Lung (tissue), 12 donors: Measurements from ENCODE around the gene ANXA7. TPM values are rescaled to one million over a fixed set of nuclear protein-coding genes. Genes with fewer than 3 reads are reported as not detected.

Experiments
- ATAC-seq: fragments of 200-7000 bp; cut with Tn5 transposase; one replicate; pipeline ENCODE4 v1.9.1; 2020; ENCODE audit warnings: moderate number of reproducible peaks; ENCODE audit not compliant: insufficient read depth, low FRiP score
- DNase-seq, 3 donors: peaks; one replicate each; pipeline ENCODE4 v3.0.0-alpha.2; 2013 to 2017
- H3K27ac ChIP-seq, 2 donors: one replicate each; pipeline ENCODE4 v1.5.1; 2013; ENCODE audit warnings: mild to moderate bottlenecking in 2 of 2, moderate library complexity in 2 of 2, control low read depth in 1 of 2, inconsistent platforms in 1 of 2, low read depth in 1 of 2, low read length in 1 of 2
- H3K27me3 ChIP-seq, 3 donors: one replicate each; pipeline ENCODE4 v1.5.1; 2013; ENCODE audit warnings: low read length in 2 of 3; ENCODE audit not compliant: control insufficient read depth in 3 of 3, insufficient read depth in 3 of 3
- H3K36me3 ChIP-seq, 4 donors: one replicate each; pipeline ENCODE4 v1.5.1; 2013; ENCODE audit warnings: low read length in 4 of 4, mild to moderate bottlenecking in 1 of 4, moderate library complexity in 1 of 4; ENCODE audit not compliant: control insufficient read depth in 4 of 4, insufficient read depth in 4 of 4
- H3K4me1 ChIP-seq, 5 donors: one replicate each; pipeline ENCODE4 v1.5.1; 2013; ENCODE audit warnings: low read length in 5 of 5, mild to moderate bottlenecking in 2 of 5, moderate library complexity in 1 of 5; ENCODE audit not compliant: control insufficient read depth in 5 of 5, insufficient read depth in 5 of 5
- H3K4me3 ChIP-seq: one replicate; pipeline ENCODE4 v1.5.1; 2013; ENCODE audit warnings: mild to moderate bottlenecking, control low read depth, moderate library complexity
- H3K9ac ChIP-seq, 2 donors: one replicate each; pipeline ENCODE4 v1.5.1; 2013; ENCODE audit warnings: low read length in 2 of 2, control low read depth in 1 of 2; ENCODE audit not compliant: insufficient read depth in 1 of 2
- H3K9me3 ChIP-seq, 4 donors: one replicate each; pipeline ENCODE4 v1.5.1; 2013; ENCODE audit warnings: low read length in 3 of 4, mild to moderate bottlenecking in 1 of 4, moderate library complexity in 1 of 4; ENCODE audit not compliant: control insufficient read depth in 4 of 4, insufficient read depth in 3 of 4
- WGBS, 2 donors: extraction: QIAGEN DNeasy Blood & Tissue Kit; methylation state at CpG; one replicate each; pipeline ENCODE4 v1.1.7; 2013; 5-methylcytosine and 5-hydroxymethylcytosine counted together
- polyA plus RNA-seq, 2 donors: library from polyadenylated mRNA; stranded (reverse); fragments of 200-250 nt; gene quantifications; one replicate each; pipeline ENCODE4 v1.2.1, GENCODE V29; 2013
- total RNA-seq, 2 donors: library from RNA; depleted of rRNA in 1 of 2; stranded (reverse); fragments of >200 nt in 1 of 2; gene quantifications; one replicate each; pipeline ENCODE4 v1.2.1, GENCODE V29; 2014 to 2021
- TF ChIP-seq, protein P1 (sequence below): IDR thresholded peaks from 2 replicates; pipeline ENCODE4 v1.5.1; 2012; ENCODE audit warnings: mild to moderate bottlenecking; ENCODE audit errors: control extremely low read depth, extremely low read depth
- donor health status: control.
- donor health status: control.
- donor health status: Bipolar disorder and iron deficiency.
- donor health status: healthy.
- donor health status: DM: yes; HTN: yes; CAD: no.

ANXA7 gene
- total and polyA plus RNA-seq, 4 donors = 59.3 to 134 (median 99.0) TPM

DNA sequence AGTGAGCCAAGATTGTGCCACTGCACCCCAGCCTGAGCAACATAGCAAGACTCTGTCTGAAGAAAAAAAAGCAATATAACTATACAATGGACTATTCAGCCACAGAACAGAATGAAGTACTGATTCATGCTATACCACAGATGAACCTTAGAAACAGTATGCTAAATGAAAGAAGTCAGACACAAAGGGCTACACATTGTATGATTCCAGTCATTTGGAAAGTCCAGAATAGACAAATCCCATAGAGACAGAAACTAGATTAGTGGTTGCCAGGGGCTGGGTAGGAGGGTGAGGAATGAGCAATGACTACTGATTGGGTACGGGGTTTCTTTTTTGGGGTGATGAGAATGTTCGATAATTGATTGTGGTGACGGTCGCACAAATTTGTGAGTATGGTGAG lies 45.6 kb downstream of the ANXA7 start:
- Histone ChIP-seq H3K4me1 (no peaks in the 10 kb centered on the region), H3K9me3 (peaks cover 0 to 3% (median 0%) of the 10 kb centered on the region in 4 donors), H3K4me3 (no peak overlapping the region), H3K9ac (no peak overlapping the region), H3K27me3 (no peaks in the 10 kb centered on the region), H3K27ac (no peak overlapping the region), H3K36me3 (peaks cover 0 to 16% (median 8%) of the 10 kb centered on the region in 4 donors)
- 92 to 96% methylated on average over 4 of the region's 4 CpGs for WGBS, 2 donors
- no peak for DNase-seq
- TF ChIP-seq, protein P1, sequence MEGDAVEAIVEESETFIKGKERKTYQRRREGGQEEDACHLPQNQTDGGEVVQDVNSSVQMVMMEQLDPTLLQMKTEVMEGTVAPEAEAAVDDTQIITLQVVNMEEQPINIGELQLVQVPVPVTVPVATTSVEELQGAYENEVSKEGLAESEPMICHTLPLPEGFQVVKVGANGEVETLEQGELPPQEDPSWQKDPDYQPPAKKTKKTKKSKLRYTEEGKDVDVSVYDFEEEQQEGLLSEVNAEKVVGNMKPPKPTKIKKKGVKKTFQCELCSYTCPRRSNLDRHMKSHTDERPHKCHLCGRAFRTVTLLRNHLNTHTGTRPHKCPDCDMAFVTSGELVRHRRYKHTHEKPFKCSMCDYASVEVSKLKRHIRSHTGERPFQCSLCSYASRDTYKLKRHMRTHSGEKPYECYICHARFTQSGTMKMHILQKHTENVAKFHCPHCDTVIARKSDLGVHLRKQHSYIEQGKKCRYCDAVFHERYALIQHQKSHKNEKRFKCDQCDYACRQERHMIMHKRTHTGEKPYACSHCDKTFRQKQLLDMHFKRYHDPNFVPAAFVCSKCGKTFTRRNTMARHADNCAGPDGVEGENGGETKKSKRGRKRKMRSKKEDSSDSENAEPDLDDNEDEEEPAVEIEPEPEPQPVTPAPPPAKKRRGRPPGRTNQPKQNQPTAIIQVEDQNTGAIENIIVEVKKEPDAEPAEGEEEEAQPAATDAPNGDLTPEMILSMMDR = no peak
- no peak for ATAC-seq

DNA sequence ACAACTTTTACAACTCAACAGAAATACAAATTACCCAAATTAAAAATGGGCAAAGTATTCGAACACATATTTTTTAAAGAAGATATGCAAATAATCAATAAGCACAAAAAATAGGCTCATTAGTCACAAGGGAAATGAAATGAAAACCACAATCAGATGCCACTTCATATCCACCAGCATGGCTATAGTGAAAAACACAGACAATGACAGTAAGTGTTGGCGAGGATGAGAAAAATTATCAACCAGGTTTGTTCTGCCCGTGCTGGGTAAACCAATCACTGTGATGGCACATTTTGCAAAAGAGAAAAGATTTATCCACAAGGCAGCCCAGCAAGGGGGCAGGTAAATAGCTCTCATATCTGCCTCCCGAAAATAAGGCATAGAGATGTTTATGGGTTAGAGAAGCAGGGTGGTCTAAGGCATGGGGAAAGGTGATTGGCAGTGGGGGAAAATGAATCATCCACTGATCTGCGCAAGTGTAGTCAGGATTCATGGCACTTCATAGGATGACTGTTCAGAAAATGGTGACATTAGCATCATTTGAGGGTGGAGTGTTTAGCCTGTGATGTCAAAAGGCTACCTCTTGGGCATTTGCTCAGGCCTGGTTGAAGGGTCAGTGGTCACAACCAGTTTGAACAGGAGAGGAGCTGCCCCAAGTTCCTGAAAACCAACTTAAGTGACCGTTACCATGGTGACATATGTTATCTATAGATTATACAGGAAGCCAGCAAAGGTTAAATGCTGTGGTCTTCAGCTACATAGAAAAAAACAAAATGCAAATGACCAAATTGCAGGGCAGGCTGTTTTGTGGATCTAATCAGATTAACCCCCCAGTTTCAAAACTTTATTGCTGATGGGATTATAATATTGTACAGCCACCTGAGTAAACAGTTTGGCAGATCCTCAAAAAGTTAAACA lies 47.2 kb downstream of the ANXA7 start:
- no peak overlapping the region for H3K27ac ChIP-seq
- H3K9me3 ChIP-seq = peaks cover 0 to 3% (median 0%) of the 10 kb centered on the region in 4 donors
- TF ChIP-seq, protein P1 = no peak
- H3K4me1 ChIP-seq = no peaks in the 10 kb centered on the region
- ATAC-seq (no peak), DNase-seq (no peak)
- H3K27me3 ChIP-seq = no peaks in the 10 kb centered on the region
- peaks cover 0 to 15% (median 8%) of the 10 kb centered on the region in 4 donors for H3K36me3 ChIP-seq
- H3K9ac ChIP-seq = no peak overlapping the region
- 90 to 98% methylated on average over 6 of the region's 6 CpGs for WGBS, 2 donors
- no peak overlapping the region for H3K4me3 ChIP-seq

DNA sequence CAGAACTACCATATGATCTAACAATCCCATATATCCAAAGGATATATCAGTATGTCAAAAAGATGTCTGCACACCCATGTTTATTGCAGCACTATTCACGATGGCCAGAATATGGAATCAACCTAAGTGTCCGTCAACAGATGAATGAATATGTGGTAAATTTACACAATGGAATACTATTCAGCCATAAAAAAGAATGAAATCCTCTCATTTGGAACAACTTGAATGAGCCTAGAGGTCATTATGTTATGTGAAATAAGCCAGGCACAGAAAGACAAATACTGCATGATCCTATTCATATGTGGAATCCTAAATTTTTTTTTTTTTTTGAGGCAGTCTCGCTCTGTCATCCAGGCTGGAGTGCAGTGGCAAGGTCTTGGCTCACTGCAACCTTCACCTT lies 48.9 kb downstream of the ANXA7 start:
- H3K4me1 ChIP-seq = no peaks in the 10 kb centered on the region
- H3K4me3 ChIP-seq = no peak overlapping the region
- peaks cover 0 to 13% (median 8%) of the 10 kb centered on the region in 4 donors for H3K36me3 ChIP-seq
- H3K9me3 ChIP-seq = peaks cover 0 to 3% (median 0%) of the 10 kb centered on the region in 4 donors
- ATAC-seq (no peak), DNase-seq (no peak)
- 97 to 100% methylated on average over 3 of the region's 3 CpGs for WGBS, 2 donors
- no peak overlapping the region for H3K27ac ChIP-seq
- TF ChIP-seq, protein P1 = no peak
- H3K9ac ChIP-seq = no peak overlapping the region
- H3K27me3 ChIP-seq = no peaks in the 10 kb centered on the region
